GM12872 (cell line): ENCODE results near the gene STX16.

ENCODE experiments used
- CTCF ChIP-seq: IDR thresholded peaks from 3 replicates; pipeline ENCODE4 v1.5.1; 2011; ENCODE audit warnings: low read depth, mild to moderate bottlenecking, low read length, moderate library complexity; ENCODE audit not compliant: insufficient read depth

Gene STX16

GRCh38 chr20:58649288-58650180, 1.5 kb upstream of the STX16 start:
- no peak for TF ChIP-seq CTCF

GRCh38 chr20:58650181-58650775, 805 bp upstream of the STX16 start:
- TF ChIP-seq CTCF, result no peak; the same call in 2 of the 3 replicates

GRCh38 chr20:58651559-58651945, 469 bp downstream of the STX16 start:
- no peak for TF ChIP-seq CTCF

GRCh38 chr20:58651946-58652605, 993 bp downstream of the STX16 start:
- no peak for TF ChIP-seq CTCF

- no peak for TF ChIP-seq CTCF
Observed at GRCh38 chr20:58652606-58653294, 1.7 kb downstream of the STX16 start.

GRCh38 chr20:58654337-58654736, 3.3 kb downstream of the STX16 start:
- no peak for TF ChIP-seq CTCF
